Activated naive CD4-positive, alpha-beta T cell (primary cell): ENCODE data around the gene CPSF4.

ENCODE experiments used
- DNase-seq, 4 experiments: peaks; one replicate each; lab custom pipeline; 2025; lab: John Stamatoyannopoulos, UW

The CPSF4 gene

GRCh38 chr7:99438573-99439480 lies at the start of gene CPSF4, which contains the start of gene PTCD1:
Gene CPSF4, plus strand, starts transcription at chr7:99438943. Its CDS starts 140 bp downstream, at chr7:99439083.
Gene PTCD1, minus strand, starts transcription at chr7:99438798. Its CDS starts 3,556 bp downstream, at chr7:99435242.
- peak; percentile 75 to 82 (median 78) for DNase-seq

DNA sequence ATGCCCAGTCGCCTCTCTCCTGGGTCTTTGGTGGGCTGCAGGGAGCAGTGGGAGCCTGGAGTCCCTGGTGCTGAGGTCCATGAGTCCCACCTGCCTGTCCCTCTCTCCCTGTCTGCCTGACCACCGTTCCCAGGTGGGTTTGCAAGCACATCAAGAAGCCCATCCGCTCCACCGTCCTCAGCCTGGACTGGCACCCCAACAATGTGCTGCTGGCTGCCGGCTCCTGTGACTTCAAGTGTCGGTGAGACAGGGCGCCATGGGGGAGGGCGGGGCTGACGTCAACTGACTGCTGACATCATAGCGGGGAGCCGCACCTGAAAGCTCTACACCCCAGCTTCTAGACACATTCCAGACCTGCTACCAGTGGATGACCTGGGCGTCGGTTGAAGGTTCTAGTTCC lies 49.0 kb upstream of the CPSF4 start:
- DNase-seq, result no peak

- DNase-seq, result no peak
Measured at GRCh38 chr7:99390941-99391602, 47.7 kb upstream of the CPSF4 start.

DNA sequence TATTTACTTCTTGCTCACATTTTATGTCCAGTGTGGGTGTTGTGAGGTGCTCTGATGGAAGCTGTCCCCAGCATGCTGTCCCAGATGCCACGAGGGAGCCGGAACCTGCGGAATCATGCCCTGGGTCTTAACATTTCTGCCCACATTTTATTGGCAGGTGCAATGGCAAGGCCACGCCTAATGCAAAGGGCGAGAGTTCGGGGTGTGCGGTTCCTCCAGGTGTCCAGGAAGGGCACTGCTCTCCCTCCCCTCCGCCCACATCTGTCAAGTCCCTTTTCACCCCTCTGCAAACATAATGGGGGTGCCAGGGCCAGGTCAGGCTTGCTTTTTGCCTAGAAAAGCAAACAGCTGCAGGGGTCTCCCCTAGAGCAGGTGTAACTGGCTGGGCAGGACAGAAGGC lies 46.7 kb upstream of the CPSF4 start:
- DNase-seq, result no peak

GRCh38 chr7:99392659-99393354 lies 45.9 kb upstream of the CPSF4 start:
- peak; percentile 39 to 77 (median 53) for DNase-seq

GRCh38 chr7:99393355-99394187 lies 45.2 kb upstream of the CPSF4 start:
- no peak for DNase-seq

GRCh38 chr7:99394188-99394502 lies 44.6 kb upstream of the CPSF4 start:
- DNase-seq, result no peak

- no peak for DNase-seq
Measured at GRCh38 chr7:99395616-99396327, 43.0 kb upstream of the CPSF4 start.

DNA sequence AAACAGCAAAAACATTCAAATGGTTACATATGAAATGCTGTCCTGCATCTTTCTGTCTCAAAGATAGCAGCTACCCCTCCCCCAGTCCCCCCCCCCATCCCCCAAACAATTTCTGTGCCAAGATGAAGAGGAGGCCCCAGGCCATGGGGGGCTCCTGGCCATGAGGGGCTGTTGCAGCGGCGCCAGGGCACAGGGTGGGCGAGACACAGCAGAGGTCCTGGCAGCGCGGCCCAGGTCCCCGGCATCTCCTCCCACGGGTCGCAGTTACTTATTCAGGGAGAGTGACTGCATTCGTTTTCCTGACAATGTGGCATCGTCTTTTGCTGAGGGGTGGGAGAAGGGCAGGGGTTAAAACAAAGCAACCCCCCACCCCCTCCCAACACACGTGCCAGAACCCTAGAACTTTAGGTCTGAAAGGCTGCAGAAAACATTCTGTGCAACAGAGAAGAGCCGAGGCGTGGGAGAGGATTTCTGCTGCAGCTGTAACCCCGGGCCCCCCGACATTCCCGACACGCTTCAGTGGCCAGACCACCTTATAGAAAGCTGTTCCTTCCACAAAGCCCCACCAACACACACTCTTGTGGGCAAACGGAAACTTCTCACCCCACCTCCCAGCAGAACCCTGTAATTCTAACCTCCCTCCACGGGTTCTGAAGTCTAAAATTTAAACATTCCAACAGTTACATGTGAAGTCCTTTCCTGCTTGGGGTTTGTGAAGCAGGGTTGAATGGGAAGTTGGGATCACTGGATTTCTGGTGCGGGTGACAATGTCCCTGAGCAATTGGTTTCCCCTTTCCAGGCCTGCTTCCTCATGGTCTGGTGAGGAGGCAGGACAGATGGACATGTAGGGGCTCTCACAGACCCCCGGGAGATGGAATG lies 42.1 kb upstream of the CPSF4 start:
- no peak for DNase-seq

DNA sequence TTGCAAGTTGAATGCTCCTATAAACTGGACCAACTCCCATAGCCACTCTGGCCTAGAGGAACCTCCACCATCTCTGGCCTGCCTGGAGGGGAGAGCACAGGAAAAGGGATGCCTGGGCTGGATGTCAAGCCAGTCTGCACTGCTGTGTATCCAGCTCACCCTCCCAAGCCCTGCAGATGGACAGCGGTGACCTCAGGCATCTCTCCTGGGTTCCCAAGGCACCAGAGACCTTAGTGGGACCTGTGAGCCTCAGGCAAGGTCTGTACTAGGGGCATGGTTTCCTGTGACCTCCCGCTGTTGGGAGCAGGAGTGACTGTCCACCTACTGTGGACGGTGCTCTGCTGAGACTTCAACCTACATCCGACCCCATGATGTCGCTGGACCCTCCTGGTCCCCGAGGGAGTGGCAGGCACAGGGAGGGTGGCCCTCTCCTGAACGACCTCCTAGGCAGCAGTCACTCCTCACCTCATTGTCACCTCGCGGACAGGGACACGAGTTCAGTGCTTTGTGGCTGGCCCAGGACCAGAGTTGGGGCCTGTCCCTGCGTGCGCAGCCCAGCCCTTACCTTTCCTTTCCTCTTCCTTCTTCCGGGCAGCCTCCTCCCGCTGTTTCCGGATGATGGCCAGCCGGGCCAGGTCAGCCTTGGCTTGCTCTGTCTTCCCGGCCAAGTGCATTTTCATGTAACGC lies 41.3 kb upstream of the CPSF4 start:
- DNase-seq, result no peak

DNA sequence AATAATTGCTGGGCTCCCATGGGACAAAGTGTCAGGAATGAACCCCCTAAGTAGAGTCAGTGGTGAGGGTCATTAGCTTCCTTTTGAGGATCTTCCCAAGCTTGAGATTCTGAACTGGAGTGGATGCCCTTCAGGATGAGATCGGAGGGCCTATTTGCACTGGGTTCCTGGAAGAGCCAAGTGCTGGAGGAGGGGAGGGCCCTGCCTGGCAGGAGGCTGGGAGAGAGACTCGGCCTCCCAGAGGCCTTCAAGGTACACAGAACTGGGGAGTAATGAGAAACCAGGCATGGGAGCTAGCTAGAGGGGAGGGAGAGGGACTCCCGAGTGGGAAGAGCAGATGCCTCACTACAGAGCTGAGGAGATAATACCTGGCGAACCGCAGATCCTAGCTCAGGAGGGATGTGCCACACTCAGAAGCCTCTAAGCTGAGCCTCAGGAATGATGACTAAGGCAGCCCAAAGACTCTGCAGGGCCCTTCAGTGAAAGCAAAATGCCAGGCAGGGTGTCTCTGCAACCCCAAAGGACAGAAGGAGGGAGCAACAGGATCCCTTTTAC lies 39.8 kb upstream of the CPSF4 start:
- no peak for DNase-seq

- DNase-seq, result no peak
Measured at GRCh38 chr7:99399597-99399996, 39.1 kb upstream of the CPSF4 start.

- no peak for DNase-seq
Measured at GRCh38 chr7:99402854-99403253, 35.9 kb upstream of the CPSF4 start.

- no peak for DNase-seq
Measured at GRCh38 chr7:99403764-99404163, 35.0 kb upstream of the CPSF4 start.

GRCh38 chr7:99404235-99404976 lies 34.3 kb upstream of the CPSF4 start:
- DNase-seq, result no peak

DNA sequence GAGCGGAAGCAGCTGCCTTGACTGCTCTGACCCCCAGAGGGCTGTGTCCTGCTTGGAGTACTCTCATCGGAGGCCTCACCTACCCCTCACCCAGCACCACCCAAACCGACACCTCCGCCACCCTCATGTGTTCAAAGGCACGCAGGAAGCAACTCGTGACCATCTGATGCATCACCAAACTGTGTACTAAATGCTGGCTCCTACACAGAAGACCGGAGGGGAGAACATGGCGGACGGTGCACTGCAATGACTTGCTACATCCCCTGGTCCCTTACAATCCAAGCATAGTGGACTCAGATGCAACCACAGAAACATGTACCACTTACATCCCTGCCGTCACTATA lies 33.8 kb upstream of the CPSF4 start:
- no peak for DNase-seq

- no peak for DNase-seq
Measured at GRCh38 chr7:99406557-99406956, 32.2 kb upstream of the CPSF4 start.

DNA sequence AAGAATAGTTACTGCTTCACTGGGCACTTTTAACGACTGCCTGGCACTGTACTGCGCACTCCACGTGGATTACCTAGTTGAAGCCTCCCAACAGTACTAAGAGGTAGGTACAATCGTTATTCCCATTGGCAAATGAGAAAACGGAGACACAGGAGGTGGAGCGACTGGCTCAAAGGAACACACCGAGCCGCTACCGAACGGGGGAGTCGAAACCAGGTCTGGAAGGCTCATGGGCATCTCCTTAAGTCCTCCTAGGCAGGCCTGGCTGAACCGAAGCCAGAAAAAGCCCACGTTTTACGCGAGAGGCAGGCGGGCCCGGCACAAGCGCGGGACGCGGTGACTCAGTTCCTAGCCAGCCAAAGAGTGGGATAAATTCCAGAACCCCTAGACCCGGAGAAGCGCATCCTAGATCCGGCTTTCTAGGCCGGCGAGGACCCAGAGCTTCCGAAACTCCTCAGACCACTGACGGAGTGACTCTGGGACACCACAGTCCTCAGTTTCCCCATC lies 30.8 kb upstream of the CPSF4 start:
- DNase-seq, result peak in 2 of 4 experiments; percentile 24 to 36
